Sigmoid colon (tissue), 7 donors: ENCODE data around the gene CDK14. TPM values are rescaled to one million over a fixed set of nuclear protein-coding genes. Genes with fewer than 3 reads are reported as not detected.
A peak's percentile ranks its signal among the peaks of the same experiment; 100 is the strongest.

Experiments
- DNase-seq: peaks from one replicate; pipeline ENCODE4 v3.0.0-alpha.2; 2019
- H3K27ac ChIP-seq, 4 donors: fragments of 200-600 bp; sonication (generic); one replicate each; pipeline ENCODE4 v1.5.1; 2016 to 2019; ENCODE audit warnings: mild to moderate bottlenecking in 1 of 4
- H3K27me3 ChIP-seq, 3 donors: fragments of 200-600 bp; sonication (generic); one replicate each; pipeline ENCODE4 v1.5.1; 2019; ENCODE audit warnings: mild to moderate bottlenecking in 1 of 3
- H3K36me3 ChIP-seq, 4 donors: fragments of 200-600 bp; sonication (generic); one replicate each; pipeline ENCODE4 v1.5.1; 2016 to 2019
- H3K4me1 ChIP-seq, 4 donors: fragments of 200-600 bp; sonication (generic); one replicate each; pipeline ENCODE4 v1.5.1; 2017 to 2019
- H3K4me3 ChIP-seq, 4 donors: fragments of 200-600 bp; sonication (generic); one replicate each; pipeline ENCODE4 v1.5.1; 2017 to 2019; ENCODE audit warnings: mild to moderate bottlenecking in 2 of 4, moderate library complexity in 1 of 4
- H3K9me3 ChIP-seq, 4 donors: fragments of 200-600 bp in 3 of 4; sonication (generic) in 3 of 4; one replicate each; pipeline versions ENCODE4 v1.5.1 to v1.6.1; 2013 to 2019
- EP300 ChIP-seq, 4 donors: sonication (generic); formaldehyde crosslinking; IDR thresholded peaks; one replicate each; pipeline ENCODE4 v1.6.1; 2017; ENCODE audit warnings: antibody characterized with exemption in 4 of 4
- POLR2A ChIP-seq, 2 donors: fragments of 450-650 bp; IDR thresholded peaks; one replicate each; pipeline ENCODE4 v1.6.1; 2016; ENCODE audit warnings: antibody characterized with exemption in 2 of 2, mild to moderate bottlenecking in 2 of 2, moderate library complexity in 2 of 2
- POLR2AphosphoS5 ChIP-seq, 4 donors: sonication (generic); formaldehyde crosslinking; IDR thresholded peaks; one replicate each; pipeline ENCODE4 v1.6.1; 2017; ENCODE audit warnings: antibody characterized with exemption in 4 of 4
- WGBS, 2 donors: extraction: QIAGEN DNeasy Blood & Tissue Kit; methylation state at CpG; one replicate each; pipeline ENCODE4 v1.1.7; 2013; 5-methylcytosine and 5-hydroxymethylcytosine counted together
- intact Hi-C: fragments of 100-400 bp; cut with DNase I; formaldehyde crosslinking; loops from one replicate; pipeline ENCODE4 v1.15.1; 2023
- polyA plus RNA-seq, 3 donors: library from polyadenylated mRNA; stranded (reverse); fragments of 200-250 nt; gene quantifications; one replicate each; pipeline ENCODE4 v1.2.3, GENCODE V29; 2013
- total RNA-seq, 4 donors: library from RNA; depleted of rRNA; stranded (reverse); fragments of >200 nt; gene quantifications; one replicate each; pipeline ENCODE4 v1.1.0, GENCODE V29; 2016
- TF ChIP-seq, protein P1 (sequence below), 4 experiments: fragments of 450-650 bp in 3 of 4; fragments of 200-600 bp in 1 of 4; IDR thresholded peaks; one replicate each; pipeline ENCODE4 v1.5.1; 2016 to 2019; ENCODE audit warnings: antibody characterized with exemption in 4 of 4, mild to moderate bottlenecking in 3 of 4, moderate library complexity in 2 of 4
- donor health status: healthy with polysubstance abuse.
- donor health status: Bipolar disorder and iron deficiency.
- donor health status: healthy.

Gene CDK14
- total and polyA plus RNA-seq, 7 donors, result 0.92 to 19.3 (median 11.1) TPM

DNA sequence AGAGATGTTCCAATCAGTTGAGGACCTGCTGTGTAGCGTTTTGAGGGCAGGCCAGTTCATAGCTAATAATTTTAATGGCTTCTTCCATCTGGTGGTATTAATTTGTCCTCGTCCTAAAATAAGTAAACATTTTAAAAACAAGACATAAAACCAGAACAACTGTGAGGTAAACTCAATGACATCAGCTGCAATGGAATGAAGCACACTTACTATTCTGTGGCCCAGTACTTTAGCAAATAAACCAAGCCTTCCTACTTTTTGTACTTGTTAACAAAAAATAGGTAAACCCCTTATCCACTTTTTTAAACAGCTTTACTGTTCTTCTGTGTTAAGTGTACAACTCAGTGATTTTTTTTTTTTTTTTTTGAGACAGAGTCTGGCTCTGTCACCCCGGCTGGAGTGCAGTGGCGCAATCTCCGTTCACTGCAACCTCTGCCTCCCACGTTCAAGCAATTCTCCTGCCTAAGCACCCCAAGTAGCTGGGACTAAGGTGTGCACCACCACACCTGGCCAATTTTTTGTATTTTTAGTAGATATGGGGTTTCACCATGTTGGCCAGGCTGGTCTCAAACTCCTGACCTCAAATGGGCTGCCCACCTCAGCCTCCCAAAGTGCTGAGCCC is 639.2 kb downstream of the CDK14 start:
- Histone ChIP-seq H3K4me3 (no peak overlapping the region), H3K27me3 (no peaks in the 10 kb centered on the region), H3K36me3 (no peaks in the 10 kb centered on the region), H3K4me1 (no peaks in the 10 kb centered on the region), H3K27ac (no peak overlapping the region), H3K9me3 (no peaks in the 10 kb centered on the region)
- intact Hi-C loops, result no loop called here
- TF ChIP-seq, protein P1, sequence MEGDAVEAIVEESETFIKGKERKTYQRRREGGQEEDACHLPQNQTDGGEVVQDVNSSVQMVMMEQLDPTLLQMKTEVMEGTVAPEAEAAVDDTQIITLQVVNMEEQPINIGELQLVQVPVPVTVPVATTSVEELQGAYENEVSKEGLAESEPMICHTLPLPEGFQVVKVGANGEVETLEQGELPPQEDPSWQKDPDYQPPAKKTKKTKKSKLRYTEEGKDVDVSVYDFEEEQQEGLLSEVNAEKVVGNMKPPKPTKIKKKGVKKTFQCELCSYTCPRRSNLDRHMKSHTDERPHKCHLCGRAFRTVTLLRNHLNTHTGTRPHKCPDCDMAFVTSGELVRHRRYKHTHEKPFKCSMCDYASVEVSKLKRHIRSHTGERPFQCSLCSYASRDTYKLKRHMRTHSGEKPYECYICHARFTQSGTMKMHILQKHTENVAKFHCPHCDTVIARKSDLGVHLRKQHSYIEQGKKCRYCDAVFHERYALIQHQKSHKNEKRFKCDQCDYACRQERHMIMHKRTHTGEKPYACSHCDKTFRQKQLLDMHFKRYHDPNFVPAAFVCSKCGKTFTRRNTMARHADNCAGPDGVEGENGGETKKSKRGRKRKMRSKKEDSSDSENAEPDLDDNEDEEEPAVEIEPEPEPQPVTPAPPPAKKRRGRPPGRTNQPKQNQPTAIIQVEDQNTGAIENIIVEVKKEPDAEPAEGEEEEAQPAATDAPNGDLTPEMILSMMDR (IDR thresholded peaks at IDR 0.05), result no peak
- no peak for TF ChIP-seq POLR2A (IDR thresholded peaks at IDR 0.05)
- TF ChIP-seq EP300 (IDR thresholded peaks at IDR 0.05), result no peak
- TF ChIP-seq POLR2AphosphoS5 (IDR thresholded peaks at IDR 0.05), result no peak
- no peak for DNase-seq
- 75 to 81% methylated on average over 6 of the region's 6 CpGs for WGBS, 2 donors

DNA sequence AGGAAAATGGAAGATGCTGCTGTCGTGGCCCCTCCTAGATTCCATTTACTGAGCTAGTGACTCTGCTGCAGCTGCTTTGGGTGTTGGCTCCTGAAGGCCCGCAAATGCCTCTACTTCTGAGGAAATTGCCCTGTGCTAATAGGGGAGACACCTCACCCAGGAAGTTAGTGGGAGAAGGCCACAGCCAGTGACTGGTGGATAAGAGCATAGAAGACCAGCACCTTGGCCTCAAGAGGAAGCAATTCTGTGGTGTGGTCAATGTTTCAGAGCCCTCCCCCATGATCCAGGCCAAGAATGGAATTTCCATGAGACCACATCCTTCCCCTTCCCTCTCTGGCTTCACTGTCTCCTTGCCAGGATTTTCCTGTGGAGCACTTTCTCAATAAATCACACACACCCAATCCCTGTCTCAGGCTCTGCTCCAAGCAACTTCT is 643.1 kb downstream of the CDK14 start:
- no peaks in the 10 kb centered on the region for H3K4me1 ChIP-seq
- no peaks in the 10 kb centered on the region for H3K9me3 ChIP-seq
- no peak overlapping the region for H3K4me3 ChIP-seq
- no peaks in the 10 kb centered on the region for H3K36me3 ChIP-seq
- WGBS, 2 donors, result 32 to 55% methylated on average over 2 of the region's 2 CpGs
- intact Hi-C loops, result no loop called here
- DNase-seq, result no peak
- H3K27me3 ChIP-seq, result no peaks in the 10 kb centered on the region
- TF ChIP-seq POLR2AphosphoS5 (IDR thresholded peaks at IDR 0.05) (no peak), EP300 (IDR thresholded peaks at IDR 0.05) (no peak), POLR2A (IDR thresholded peaks at IDR 0.05) (no peak)
- TF ChIP-seq, protein P1 (IDR thresholded peaks at IDR 0.05), result no peak
- peak overlapping the region in 1 of 4 donors; percentile 6 for H3K27ac ChIP-seq

DNA sequence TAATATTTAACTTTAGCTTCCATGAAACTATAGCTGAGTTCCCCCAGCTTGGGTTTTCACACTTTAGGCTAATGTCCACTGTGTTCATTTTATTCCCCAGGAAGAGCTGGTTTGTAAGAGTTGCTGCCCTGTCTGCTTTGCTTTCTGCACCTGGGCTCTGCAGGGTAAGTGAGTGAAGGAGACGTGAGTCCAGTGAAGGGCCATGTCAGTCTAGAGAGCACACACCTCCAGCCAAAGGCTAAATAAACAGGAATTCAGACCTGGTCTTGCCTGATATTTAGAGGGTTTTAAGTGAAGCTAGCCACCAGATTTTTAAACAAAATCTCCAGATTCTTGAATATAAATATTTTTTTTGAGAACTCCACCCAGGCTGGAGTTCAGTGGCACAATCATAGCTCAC is 643.7 kb downstream of the CDK14 start:
- peak overlapping the region in 3 of 4 donors; percentile 2 to 45 (median 31) for H3K27ac ChIP-seq
- no peaks in the 10 kb centered on the region for H3K4me1 ChIP-seq
- no peak overlapping the region for H3K4me3 ChIP-seq
- no peaks in the 10 kb centered on the region for H3K9me3 ChIP-seq
- no peaks in the 10 kb centered on the region for H3K27me3 ChIP-seq
- intact Hi-C loops, result no loop called here
- TF ChIP-seq POLR2A (IDR thresholded peaks at IDR 0.05) (no peak), EP300 (IDR thresholded peaks at IDR 0.05) (no peak), POLR2AphosphoS5 (IDR thresholded peaks at IDR 0.05) (no peak)
- TF ChIP-seq, protein P1 (IDR thresholded peaks at IDR 0.05), result no peak
- 38 to 79% methylated on average over 1 of the region's 1 CpG for WGBS, 2 donors
- DNase-seq, result no peak
- H3K36me3 ChIP-seq, result no peaks in the 10 kb centered on the region

DNA sequence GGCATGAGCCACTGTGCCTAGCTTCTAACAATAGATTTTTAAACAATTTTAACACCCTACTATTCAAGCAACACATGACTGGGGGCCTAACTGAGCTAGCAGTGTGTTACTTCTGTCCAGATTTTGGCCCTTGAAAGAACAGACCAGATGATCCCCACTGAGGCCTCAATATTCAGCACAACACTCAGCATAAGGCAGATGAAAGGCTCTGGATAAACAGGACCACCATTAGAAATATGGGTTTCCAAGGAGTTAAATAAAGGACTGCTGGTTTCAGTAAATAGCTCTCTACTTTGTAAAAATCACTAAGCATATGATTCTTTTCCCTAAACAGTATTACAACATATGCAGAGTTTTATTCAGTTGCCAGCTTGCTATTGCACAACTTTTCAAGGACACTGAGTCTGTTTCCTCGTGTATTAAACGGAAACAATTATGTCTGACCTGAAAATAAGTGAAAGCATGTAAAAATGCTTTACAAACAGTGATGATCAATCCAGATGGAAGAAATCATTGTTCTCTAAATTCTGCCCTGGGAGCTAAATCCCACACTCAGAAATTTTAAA is 644.3 kb downstream of the CDK14 start:
- no peak overlapping the region for H3K4me3 ChIP-seq
- TF ChIP-seq POLR2AphosphoS5 (IDR thresholded peaks at IDR 0.05) (peak in 3 of 4 donors; percentile 14 to 40 (median 38)), POLR2A (IDR thresholded peaks at IDR 0.05) (no peak)
- no peaks in the 10 kb centered on the region for H3K27me3 ChIP-seq
- intact Hi-C loops, result no loop called here
- H3K27ac ChIP-seq, result peak overlapping the region in 3 of 4 donors; percentile 2 to 45 (median 31)
- 23 to 61% methylated on average over 2 of the region's 2 CpGs for WGBS, 2 donors
- no peak for DNase-seq
- no peaks in the 10 kb centered on the region for H3K36me3 ChIP-seq
- H3K9me3 ChIP-seq, result no peaks in the 10 kb centered on the region
- H3K4me1 ChIP-seq, result no peaks in the 10 kb centered on the region

DNA sequence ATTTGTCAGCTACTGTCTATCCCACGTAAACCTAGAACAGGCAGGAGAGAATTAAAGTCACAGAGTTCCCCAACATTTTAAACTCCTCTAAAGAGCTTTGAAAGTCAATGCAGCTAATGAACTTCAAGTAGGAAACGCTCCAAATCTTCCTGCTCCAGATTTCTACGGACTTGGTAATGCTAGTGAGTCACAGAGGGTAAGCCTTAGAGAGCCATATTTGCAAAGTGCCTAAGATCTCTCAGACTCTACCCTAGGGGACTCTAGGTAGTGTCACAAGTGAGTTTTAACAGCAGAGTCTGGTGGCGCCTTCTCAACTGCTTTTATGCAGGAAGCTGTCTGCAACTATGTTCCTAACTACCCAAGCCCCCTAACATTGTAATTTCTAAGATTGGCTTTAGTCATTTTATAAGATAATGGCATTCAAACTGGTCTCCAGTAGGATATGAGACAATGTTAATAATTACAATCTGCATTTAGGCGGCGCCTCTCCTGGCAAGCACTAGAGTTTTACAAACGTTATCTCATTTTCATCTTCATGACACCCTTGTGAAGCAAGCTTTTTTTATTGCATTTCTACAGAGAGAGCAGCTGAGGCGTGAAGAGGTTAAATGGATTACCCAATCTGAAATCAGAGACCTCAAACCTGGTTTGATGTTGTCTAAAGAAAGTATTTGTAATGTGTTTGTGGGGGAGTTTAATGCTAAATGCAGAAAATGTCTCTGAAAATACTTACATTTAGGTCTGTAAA is 646.1 kb downstream of the CDK14 start:
- Histone ChIP-seq H3K4me1 (no peaks in the 10 kb centered on the region), H3K9me3 (no peaks in the 10 kb centered on the region), H3K36me3 (no peaks in the 10 kb centered on the region), H3K27me3 (no peaks in the 10 kb centered on the region), H3K4me3 (no peak overlapping the region), H3K27ac (no peak overlapping the region)
- intact Hi-C loops, result no loop called here
- WGBS, 2 donors, result 32 to 71% methylated on average over 8 of the region's 8 CpGs
- DNase-seq, result no peak
- TF ChIP-seq, protein P1 (IDR thresholded peaks at IDR 0.05), result no peak
- TF ChIP-seq EP300 (IDR thresholded peaks at IDR 0.05), result no peak
- TF ChIP-seq POLR2A (IDR thresholded peaks at IDR 0.05), result no peak
- no peak for TF ChIP-seq POLR2AphosphoS5 (IDR thresholded peaks at IDR 0.05)
